Progenitor cell of endocrine pancreas (in vitro differentiated cells): ENCODE data around the gene HERC3. TPM values are rescaled to one million over a fixed set of nuclear protein-coding genes. Genes with fewer than 3 reads are reported as not detected.
A peak's percentile ranks its signal among the peaks of the same experiment; 100 is the strongest.

Source experiments
- DNase-seq: peaks from one replicate; pipeline ENCODE4 v3.0.0; 2021; ENCODE audit warnings: low spot score; ENCODE audit not compliant: unreplicated experiment
- H3K27ac Mint-ChIP-seq: 2 replicates; pipeline ENCODE4 v1.8.0; 2021; ENCODE audit warnings: mild to moderate bottlenecking, moderate library complexity, mixed read lengths
- H3K27me3 Mint-ChIP-seq: 2 replicates; pipeline ENCODE4 v1.8.0; 2021; ENCODE audit warnings: mixed read lengths
- H3K36me3 Mint-ChIP-seq: 2 replicates; pipeline ENCODE4 v1.8.0; 2022; ENCODE audit warnings: mixed read lengths; ENCODE audit not compliant: insufficient read depth
- H3K4me1 Mint-ChIP-seq: 2 replicates; pipeline ENCODE4 v1.8.0; 2021; ENCODE audit warnings: low read depth, mixed read lengths
- H3K4me3 Mint-ChIP-seq: 2 replicates; pipeline ENCODE4 v1.8.0; 2021; ENCODE audit warnings: low read depth, mild to moderate bottlenecking, moderate library complexity, mixed read lengths
- H3K9me3 Mint-ChIP-seq: 2 replicates; pipeline ENCODE4 v1.8.0; 2021; ENCODE audit warnings: low read depth, mixed read lengths
- CTCF ChIP-seq: fragments of 200-600 bp; sonication (generic); IDR thresholded peaks from one replicate; pipeline ENCODE4 v1.5.0; 2021; ENCODE audit warnings: antibody characterized with exemption, mild to moderate bottlenecking; ENCODE audit not compliant: unreplicated experiment
- total RNA-seq: library from RNA; stranded (reverse); gene quantifications from 2 replicates; pipeline ENCODE4 v1.2.1, GENCODE V29; 2021

Gene HERC3
- total RNA-seq, 1 donor from 2014 or later = 7.1 TPM

- Mint-ChIP-seq H3K4me3 (no peak overlapping the region), H3K27me3 (peaks cover 9% of the 10 kb centered on the region), H3K4me1 (peaks cover 3% of the 10 kb centered on the region), H3K36me3 (no peaks in the 10 kb centered on the region), H3K9me3 (no peaks in the 10 kb centered on the region), H3K27ac (no peak overlapping the region)
- DNase-seq = no peak
- no peak for TF ChIP-seq CTCF
Observed at GRCh38 chr4:88585917-88586316, 6.4 kb upstream of the HERC3 start.

GRCh38 chr4:88587306-88587705, 5.0 kb upstream of the HERC3 start:
- Mint-ChIP-seq H3K4me3 (no peak overlapping the region), H3K27ac (no peak overlapping the region), H3K9me3 (no peaks in the 10 kb centered on the region), H3K4me1 (peaks cover 5% of the 10 kb centered on the region), H3K36me3 (no peaks in the 10 kb centered on the region), H3K27me3 (peaks cover 14% of the 10 kb centered on the region)
- no peak for DNase-seq
- TF ChIP-seq CTCF = no peak

- Mint-ChIP-seq H3K27me3 (peaks cover 37% of the 10 kb centered on the region), H3K36me3 (peaks cover 3% of the 10 kb centered on the region), H3K4me1 (peaks cover 9% of the 10 kb centered on the region), H3K4me3 (peak overlapping the region; percentile 89), H3K9me3 (no peaks in the 10 kb centered on the region), H3K27ac (peak overlapping the region; percentile 83)
- TF ChIP-seq CTCF = no peak
- DNase-seq = peak; percentile 35
Observed at GRCh38 chr4:88592600-88593448, 544 bp downstream of the HERC3 start.

- no peak overlapping the region for H3K27ac Mint-ChIP-seq
Observed at GRCh38 chr4:88597970-88598660, 5.8 kb downstream of the HERC3 start.

More at GRCh38 chr4:88597970-88598660, 5.8 kb downstream of the HERC3 start:
- Mint-ChIP-seq H3K27me3 (peaks cover 25% of the 10 kb centered on the region), H3K9me3 (no peaks in the 10 kb centered on the region), H3K36me3 (peaks cover 3% of the 10 kb centered on the region), H3K4me3 (no peak overlapping the region), H3K4me1 (peaks cover 18% of the 10 kb centered on the region)
- no peak for DNase-seq
- no peak for TF ChIP-seq CTCF
